Measurements from ENCODE around the gene FTL.
"Not testable (repeated sequence)": the region's sequence is repeated elsewhere in the genome, so short reads cannot be mapped to it uniquely, and the experiment has no call there.

The FTL gene

GRCh38 chr19:48965040-48965805 is at the start of gene FTL:
Gene FTL, plus strand, starts transcription at chr19:48965309. Its CDS starts 199 bp downstream, at chr19:48965508.
- Mint-ChIP-seq H3K27ac (peak within 1 kb of the TSS; percentile 97), H3K9me3 (no peaks in the 10 kb centered on the region), H3K36me3 (ENCODE audit: low read depth) (peaks cover 70% of the 10 kb centered on the region), H3K27me3 (no peaks in the 10 kb centered on the region), H3K4me3 (peak within 1 kb of the TSS; percentile 92), H3K4me1 (ENCODE audit: low read depth) (peaks cover 62% of the 10 kb centered on the region)
- DNase-seq, result peak; percentile 94

- no peak for DNase-seq
- no peak overlapping the region for H3K4me3 Mint-ChIP-seq
- H3K36me3 Mint-ChIP-seq (ENCODE audit: low read depth), result peaks cover 69% of the 10 kb centered on the region
- H3K4me1 Mint-ChIP-seq (ENCODE audit: low read depth), result no peaks in the 10 kb centered on the region
- no peaks in the 10 kb centered on the region for H3K9me3 Mint-ChIP-seq
- no peak overlapping the region for H3K27ac Mint-ChIP-seq
- no peaks in the 10 kb centered on the region for H3K27me3 Mint-ChIP-seq
Measured at GRCh38 chr19:48915757-48916156, 49.4 kb upstream of the FTL start.

GRCh38 chr19:48918071-48918470 is 47.0 kb upstream of the FTL start:
- no peak for DNase-seq
- no peak overlapping the region for H3K4me3 Mint-ChIP-seq
- H3K27ac Mint-ChIP-seq, result peak overlapping the region; percentile 3
- peaks cover 65% of the 10 kb centered on the region for H3K36me3 Mint-ChIP-seq (ENCODE audit: low read depth)
- no peaks in the 10 kb centered on the region for H3K9me3 Mint-ChIP-seq
- H3K27me3 Mint-ChIP-seq, result no peaks in the 10 kb centered on the region
- H3K4me1 Mint-ChIP-seq (ENCODE audit: low read depth), result no peaks in the 10 kb centered on the region

GRCh38 chr19:48918801-48919247 is 46.3 kb upstream of the FTL start:
- no peak overlapping the region for H3K4me3 Mint-ChIP-seq
- H3K9me3 Mint-ChIP-seq, result no peaks in the 10 kb centered on the region
- no peak for DNase-seq
- H3K36me3 Mint-ChIP-seq (ENCODE audit: low read depth), result peaks cover 64% of the 10 kb centered on the region
- H3K27ac Mint-ChIP-seq, result no peak overlapping the region
- no peaks in the 10 kb centered on the region for H3K27me3 Mint-ChIP-seq
- H3K4me1 Mint-ChIP-seq (ENCODE audit: low read depth), result no peaks in the 10 kb centered on the region

GRCh38 chr19:48919271-48919670 is 45.8 kb upstream of the FTL start:
- H3K9me3 Mint-ChIP-seq; H3K27me3 Mint-ChIP-seq; DNase-seq; H3K27ac Mint-ChIP-seq; H3K4me3 Mint-ChIP-seq; H3K4me1 Mint-ChIP-seq (ENCODE audit: low read depth): not testable (repeated sequence)
- peaks cover 60% of the 10 kb centered on the region for H3K36me3 Mint-ChIP-seq (ENCODE audit: low read depth)

- H3K27me3 Mint-ChIP-seq, result no peaks in the 10 kb centered on the region
- no peak for DNase-seq
- no peak overlapping the region for H3K27ac Mint-ChIP-seq
- H3K4me3 Mint-ChIP-seq, result no peak overlapping the region
- no peaks in the 10 kb centered on the region for H3K9me3 Mint-ChIP-seq
- peaks cover 50% of the 10 kb centered on the region for H3K36me3 Mint-ChIP-seq (ENCODE audit: low read depth)
- H3K4me1 Mint-ChIP-seq (ENCODE audit: low read depth), result no peaks in the 10 kb centered on the region
Measured at GRCh38 chr19:48920949-48921348, 44.2 kb upstream of the FTL start.

GRCh38 chr19:48921721-48922500 is 43.2 kb upstream of the FTL start:
- Mint-ChIP-seq H3K4me1 (ENCODE audit: low read depth) (peaks cover 4% of the 10 kb centered on the region), H3K36me3 (ENCODE audit: low read depth) (peaks cover 44% of the 10 kb centered on the region), H3K27ac (no peak overlapping the region), H3K27me3 (no peaks in the 10 kb centered on the region), H3K9me3 (no peaks in the 10 kb centered on the region), H3K4me3 (no peak overlapping the region)
- no peak for DNase-seq

GRCh38 chr19:48922548-48923490 is 42.3 kb upstream of the FTL start:
- H3K27ac Mint-ChIP-seq, result no peak overlapping the region
- H3K4me1 Mint-ChIP-seq (ENCODE audit: low read depth), result peaks cover 6% of the 10 kb centered on the region
- peaks cover 40% of the 10 kb centered on the region for H3K36me3 Mint-ChIP-seq (ENCODE audit: low read depth)
- DNase-seq, result no peak
- H3K27me3 Mint-ChIP-seq, result no peaks in the 10 kb centered on the region
- no peak overlapping the region for H3K4me3 Mint-ChIP-seq
- H3K9me3 Mint-ChIP-seq, result no peaks in the 10 kb centered on the region

GRCh38 chr19:48925240-48925843 is 39.8 kb upstream of the FTL start:
- no peaks in the 10 kb centered on the region for H3K9me3 Mint-ChIP-seq
- DNase-seq, result no peak
- no peaks in the 10 kb centered on the region for H3K27me3 Mint-ChIP-seq
- peaks cover 25% of the 10 kb centered on the region for H3K36me3 Mint-ChIP-seq (ENCODE audit: low read depth)
- no peak overlapping the region for H3K4me3 Mint-ChIP-seq
- peaks cover 6% of the 10 kb centered on the region for H3K4me1 Mint-ChIP-seq (ENCODE audit: low read depth)
- no peak overlapping the region for H3K27ac Mint-ChIP-seq

- not testable (repeated sequence) for H3K27ac Mint-ChIP-seq; DNase-seq; H3K27me3 Mint-ChIP-seq; H3K4me3 Mint-ChIP-seq; H3K4me1 Mint-ChIP-seq (ENCODE audit: low read depth); H3K9me3 Mint-ChIP-seq
- H3K36me3 Mint-ChIP-seq (ENCODE audit: low read depth), result peaks cover 22% of the 10 kb centered on the region
Measured at GRCh38 chr19:48925890-48926289, 39.2 kb upstream of the FTL start.

GRCh38 chr19:48926909-48927308 is 38.2 kb upstream of the FTL start:
- H3K4me3 Mint-ChIP-seq, result peak overlapping the region; percentile 36
- no peaks in the 10 kb centered on the region for H3K27me3 Mint-ChIP-seq
- H3K9me3 Mint-ChIP-seq, result no peaks in the 10 kb centered on the region
- peak overlapping the region; percentile 63 for H3K27ac Mint-ChIP-seq
- H3K36me3 Mint-ChIP-seq (ENCODE audit: low read depth), result peaks cover 14% of the 10 kb centered on the region
- peaks cover 6% of the 10 kb centered on the region for H3K4me1 Mint-ChIP-seq (ENCODE audit: low read depth)
- DNase-seq, result peak; percentile 41

- not testable (repeated sequence) for H3K4me3 Mint-ChIP-seq
Measured at GRCh38 chr19:48927692-48928091, 37.4 kb upstream of the FTL start.

GRCh38 chr19:48928164-48929025 is 36.7 kb upstream of the FTL start:
- DNase-seq, result no peak

More at GRCh38 chr19:48927692-48928091, 37.4 kb upstream of the FTL start:
- not testable (repeated sequence) for H3K36me3 Mint-ChIP-seq (ENCODE audit: low read depth); H3K27ac Mint-ChIP-seq; H3K4me1 Mint-ChIP-seq (ENCODE audit: low read depth); H3K9me3 Mint-ChIP-seq; H3K27me3 Mint-ChIP-seq; DNase-seq

More at GRCh38 chr19:48928164-48929025, 36.7 kb upstream of the FTL start:
- peaks cover 3% of the 10 kb centered on the region for H3K27me3 Mint-ChIP-seq
- no peak overlapping the region for H3K4me3 Mint-ChIP-seq
- H3K9me3 Mint-ChIP-seq, result no peaks in the 10 kb centered on the region
- H3K36me3 Mint-ChIP-seq (ENCODE audit: low read depth), result peaks cover 2% of the 10 kb centered on the region
- peaks cover 9% of the 10 kb centered on the region for H3K4me1 Mint-ChIP-seq (ENCODE audit: low read depth)
- H3K27ac Mint-ChIP-seq, result no peak overlapping the region
